ENCODE results near the gene C18orf32. TPM values are rescaled to one million over a fixed set of nuclear protein-coding genes. Genes with fewer than 3 reads are reported as not detected.

The C18orf32 gene
- total and polyA plus RNA-seq, 2 of the 8 experiments (the other 6 are each of a cell fraction or from before 2014, with no cell fraction given), result 17.3 to 20.1 TPM

DNA sequence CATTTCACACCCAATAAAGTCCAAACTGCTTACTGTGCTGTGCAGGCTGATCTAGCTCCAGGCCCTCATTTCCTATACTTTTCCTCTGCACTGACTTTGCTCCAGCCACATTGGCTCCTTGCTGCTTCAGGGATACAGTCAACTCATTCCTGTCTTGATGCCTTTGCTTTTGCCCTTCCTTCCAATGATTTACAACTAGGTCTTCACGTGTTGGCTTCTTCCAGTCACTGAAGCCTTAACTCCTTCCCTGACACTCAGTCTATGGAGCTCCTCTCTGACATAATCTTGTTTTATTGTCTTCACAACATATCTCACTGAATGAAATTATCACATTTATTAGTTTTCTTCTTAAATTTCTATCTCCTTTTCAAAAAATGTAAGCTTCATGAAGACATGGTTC is 16.9 kb upstream of the C18orf32 start (continued):
- TF ChIP-seq SUZ12 (IDR thresholded peaks at IDR 0.05; ENCODE audit: low read length) (no peak), RXRA (IDR thresholded peaks at IDR 0.05; ENCODE audit: insufficient read depth, low read depth, low read length) (no peak)
